Activated effector memory CD4-positive, alpha-beta T cell treated with anti-CD3 and anti-CD28 coated beads, Interleukin-2, amount 50 U/mL, for 16 hours (primary cell): ENCODE data around the gene KISS1R.
"Not testable (repeated sequence)": the region's sequence is repeated elsewhere in the genome, so short reads cannot be mapped to it uniquely, and the experiment has no call there.

Source experiments
- DNase-seq: peaks from one replicate; pipeline ENCODE4 v3.0.0-alpha.2; 2020

KISS1R gene

DNA sequence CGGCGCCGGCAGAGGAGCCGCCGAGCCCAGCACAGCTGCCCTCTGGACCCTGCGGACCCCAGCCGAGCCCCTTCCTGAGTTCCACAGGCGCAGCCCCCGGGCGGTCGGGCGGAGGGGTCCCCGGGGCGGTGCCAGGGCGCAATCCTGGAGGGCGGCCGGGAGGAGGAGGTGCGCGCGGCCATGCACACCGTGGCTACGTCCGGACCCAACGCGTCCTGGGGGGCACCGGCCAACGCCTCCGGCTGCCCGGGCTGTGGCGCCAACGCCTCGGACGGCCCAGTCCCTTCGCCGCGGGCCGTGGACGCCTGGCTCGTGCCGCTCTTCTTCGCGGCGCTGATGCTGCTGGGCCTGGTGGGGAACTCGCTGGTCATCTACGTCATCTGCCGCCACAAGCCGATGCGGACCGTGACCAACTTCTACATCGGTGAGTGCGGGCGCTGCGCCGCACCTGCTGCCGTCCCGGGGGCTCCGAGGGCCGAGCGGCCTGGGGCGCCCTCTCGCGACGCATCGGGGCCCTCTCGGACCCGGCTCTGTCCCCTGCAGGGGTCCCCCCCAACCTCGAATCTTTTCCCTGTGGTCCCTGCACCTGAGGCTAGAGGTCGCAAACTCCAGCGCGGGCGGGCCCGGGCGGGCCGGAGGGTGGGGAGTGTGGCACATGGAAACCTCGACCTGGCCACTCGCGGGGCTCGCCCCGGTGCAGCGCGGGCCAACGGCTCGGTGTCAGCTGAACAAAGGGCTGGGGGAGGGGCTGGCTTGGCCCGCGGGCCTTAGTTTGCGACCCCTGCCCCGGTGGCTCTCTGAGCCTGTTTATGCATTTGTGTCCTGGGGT is at the start of gene KISS1R:
KISS1R (plus strand) TSS at position 11 of the 829 bp plus-strand sequence; CDS start at position 181, 170 bp downstream.
- peak; percentile 79 for DNase-seq

DNA sequence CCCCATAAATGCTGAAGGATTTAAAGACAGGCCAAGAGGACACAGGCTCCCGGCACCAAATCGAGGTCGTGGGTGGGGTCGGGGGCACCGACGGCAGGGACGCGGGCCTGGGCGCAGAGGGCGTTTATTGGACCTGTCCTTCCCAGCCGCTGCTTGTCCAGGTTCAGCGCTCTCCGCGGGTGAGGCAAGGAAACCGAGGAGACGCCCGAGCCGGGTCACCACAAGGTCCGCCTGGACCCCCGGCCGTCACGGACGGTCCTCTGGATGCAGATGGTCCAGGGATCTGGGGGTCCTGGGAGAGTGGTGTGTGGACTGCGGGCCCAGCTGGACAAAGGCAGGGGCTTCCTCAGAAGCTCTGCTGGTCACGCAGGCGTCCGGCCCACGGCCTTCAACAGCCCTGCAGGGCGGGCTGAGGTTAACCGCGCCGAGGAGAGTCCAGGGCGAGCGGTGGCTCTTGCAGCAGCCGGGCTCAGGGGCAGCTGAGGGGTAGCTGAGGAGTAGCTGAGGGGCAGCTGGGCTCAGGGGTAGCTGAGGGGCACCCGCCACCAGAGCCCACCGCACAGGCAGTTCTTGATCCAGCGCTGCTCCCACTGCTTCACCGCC is 49.2 kb upstream of the KISS1R start:
- DNase-seq = no peak

GRCh38 chr19:868458-869244 is 48.5 kb upstream of the KISS1R start:
- no peak for DNase-seq

DNA sequence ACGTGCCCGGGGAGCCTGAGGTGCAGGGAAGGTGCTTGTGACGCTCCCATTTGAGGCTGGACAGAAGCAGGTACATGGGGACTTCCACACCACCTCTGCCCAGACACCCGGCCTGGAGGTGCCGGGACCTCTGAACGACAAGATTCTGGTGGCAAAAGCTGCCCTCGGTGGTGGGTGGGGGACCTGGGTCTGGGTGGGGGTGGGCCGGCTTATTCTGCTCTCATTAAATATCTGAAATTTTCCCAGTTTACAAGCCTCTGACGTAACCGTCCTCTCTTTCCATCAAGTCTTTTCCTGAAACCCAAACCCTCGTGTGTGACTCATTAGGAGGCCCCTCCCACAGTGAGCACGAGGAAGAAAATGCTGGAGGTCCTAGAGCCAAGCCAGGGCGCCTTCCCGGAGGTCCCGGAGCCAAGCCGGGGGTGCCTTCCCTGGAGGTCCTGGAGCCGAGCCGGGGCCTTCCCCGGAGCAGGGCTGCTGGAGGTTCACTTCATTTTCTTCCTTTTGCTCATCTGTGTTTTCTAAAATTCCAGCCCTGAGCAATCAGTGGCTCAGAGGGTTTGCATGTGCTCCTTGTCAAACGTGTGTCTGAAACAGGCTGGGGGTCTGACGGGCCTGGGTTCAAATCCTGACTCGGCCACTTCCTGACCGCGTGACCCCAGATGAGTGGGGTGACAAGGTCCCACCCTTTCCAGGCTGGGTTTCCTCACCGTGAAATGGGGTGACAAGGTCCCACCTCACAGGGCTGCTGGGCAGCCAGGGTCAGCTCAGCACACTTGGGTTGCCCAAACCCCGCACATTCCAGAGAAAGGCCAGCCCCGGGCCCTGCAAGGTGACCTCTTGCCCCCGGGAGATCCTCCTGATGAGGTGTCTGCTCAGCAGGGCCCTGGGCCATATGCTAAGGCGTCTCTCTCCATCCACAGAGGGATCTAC is 47.6 kb upstream of the KISS1R start:
- DNase-seq = no peak

- DNase-seq = no peak
These were observed 46.8 kb upstream of the KISS1R start for GRCh38 chr19:870314-870713.

GRCh38 chr19:870963-871401 is 46.2 kb upstream of the KISS1R start:
- no peak for DNase-seq

GRCh38 chr19:871446-872265 is 45.5 kb upstream of the KISS1R start:
- DNase-seq = peak; percentile 80

DNA sequence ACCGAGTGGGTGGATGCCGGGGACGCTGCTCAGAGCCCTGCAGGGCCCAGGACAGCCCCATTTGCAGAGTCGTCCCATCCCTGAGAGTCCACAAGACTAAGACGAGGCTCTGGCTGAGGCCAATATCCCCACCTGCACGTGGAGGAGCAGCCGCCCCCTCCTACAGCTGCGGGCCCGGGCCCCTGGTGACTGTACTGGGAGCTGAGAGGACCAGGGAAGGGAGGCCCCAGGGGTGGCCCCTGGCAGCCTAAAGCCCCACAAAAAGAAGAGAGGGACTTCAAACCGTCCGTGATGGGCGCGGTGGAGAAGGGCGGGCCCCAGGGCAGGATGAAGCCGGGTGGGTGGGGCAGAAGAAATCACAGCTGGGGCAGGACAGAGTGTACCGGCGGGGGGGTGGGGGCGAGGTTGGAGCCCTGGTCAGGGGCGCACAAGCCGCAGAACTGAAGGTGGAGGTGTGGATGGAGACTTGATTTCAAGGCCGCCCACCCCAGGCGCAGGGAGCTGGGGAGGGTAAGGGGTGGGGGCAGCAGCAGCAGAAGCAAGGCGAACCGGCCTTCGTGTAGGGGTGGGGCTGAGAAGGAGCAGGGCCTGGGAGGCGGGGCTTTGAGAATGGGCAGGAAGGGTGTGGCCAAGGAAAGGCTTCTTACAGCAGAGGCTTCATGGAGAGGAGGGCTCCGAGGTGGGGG is 44.7 kb upstream of the KISS1R start:
- peak; percentile 92 for DNase-seq

- DNase-seq = peak; percentile 84
These were observed 44.0 kb upstream of the KISS1R start for GRCh38 chr19:873084-873483.

GRCh38 chr19:873561-874041 is 43.5 kb upstream of the KISS1R start:
- DNase-seq = no peak

GRCh38 chr19:875265-875879 is 41.8 kb upstream of the KISS1R start:
- no peak for DNase-seq

GRCh38 chr19:876089-876488 is 41.0 kb upstream of the KISS1R start:
- DNase-seq = no peak

- no peak for DNase-seq
These were observed 40.3 kb upstream of the KISS1R start for GRCh38 chr19:876780-877314.

GRCh38 chr19:877992-878660 is 39.0 kb upstream of the KISS1R start:
- not testable (repeated sequence) for DNase-seq

GRCh38 chr19:878751-879561 is 38.2 kb upstream of the KISS1R start:
- not testable (repeated sequence) for DNase-seq

DNA sequence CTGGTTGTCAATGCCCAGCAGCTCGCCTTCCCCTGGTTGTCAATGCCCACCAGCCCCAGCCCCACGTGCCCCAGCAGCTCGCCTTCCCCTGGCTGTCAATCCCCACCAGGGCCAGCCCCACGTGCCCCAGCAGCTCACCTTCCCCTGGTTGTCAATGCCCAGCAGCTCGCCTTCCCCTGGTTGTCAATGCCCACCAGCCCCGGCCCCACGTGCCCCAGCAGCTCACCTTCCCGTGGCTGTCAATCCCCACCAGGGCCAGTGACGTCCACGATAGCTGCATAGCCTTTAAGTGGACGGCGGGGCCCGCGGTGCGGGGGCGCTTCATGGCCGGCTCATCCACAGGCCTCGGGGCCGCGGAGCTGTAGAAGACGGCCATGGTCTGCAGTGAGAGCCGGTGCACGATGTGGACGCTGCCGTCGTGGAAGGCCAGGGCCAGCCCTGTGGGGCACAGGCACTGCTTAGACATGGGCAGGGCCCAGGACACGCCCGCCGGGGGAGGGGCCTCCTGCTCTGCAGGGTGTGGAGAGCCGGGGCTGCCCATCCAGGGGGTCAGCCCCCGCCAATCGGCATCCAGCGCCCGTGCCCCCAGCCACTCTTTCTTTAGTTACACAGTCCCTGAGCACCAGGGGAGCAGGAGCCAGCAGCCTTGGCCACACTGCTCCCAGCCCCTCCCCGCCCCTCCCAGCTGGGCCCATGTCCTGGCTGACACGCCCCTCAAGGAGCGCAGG is 37.3 kb upstream of the KISS1R start:
- DNase-seq = no peak

DNA sequence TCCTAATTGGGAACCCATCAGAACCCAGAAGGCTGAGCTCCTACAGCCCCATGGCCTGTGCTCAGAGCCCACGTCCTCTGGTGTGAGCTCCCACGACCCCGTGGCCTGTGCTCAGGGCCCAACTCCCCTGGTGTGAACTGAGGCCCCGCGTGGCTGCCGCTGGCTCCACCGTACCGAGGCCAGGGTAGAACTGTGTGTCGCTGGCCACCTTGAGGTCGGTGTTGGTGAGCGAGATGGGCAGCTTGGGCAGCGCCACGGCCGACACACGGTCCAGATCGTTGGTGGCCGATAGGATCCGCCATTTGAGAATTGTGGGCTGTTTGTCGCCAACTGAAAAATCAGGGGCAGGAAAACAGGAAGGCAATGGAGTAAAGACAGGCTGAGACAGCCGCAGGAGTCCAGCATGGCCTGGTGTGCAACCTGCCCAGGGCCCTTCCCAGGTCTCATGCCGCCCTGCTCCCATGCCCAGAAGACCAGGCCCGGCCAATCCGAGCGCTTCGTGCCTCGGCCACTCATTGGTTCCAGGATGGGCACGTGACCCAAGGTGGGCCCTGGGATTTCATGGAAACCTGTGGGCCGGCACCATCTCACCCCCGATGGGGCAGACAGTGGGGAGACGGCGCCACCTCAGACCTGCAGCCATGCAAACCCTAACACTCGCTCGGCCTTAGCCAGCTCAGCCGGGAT is 35.6 kb upstream of the KISS1R start:
- no peak for DNase-seq
